Activated T-helper 1 cell treated with anti-CD3 and anti-CD28 coated beads, Interleukin-12 subunit alpha, Interleukin-12 subunit beta, Interleukin-2, Interleukin-4 antibody, amounts not matched to agents 30 ng/mL and 10 ng/mL and 1 ng/mL, durations not matched to agents 14 hours and 24 hours and 36 hours (primary cell): Measurements from ENCODE around the gene GABRG3. TPM values are rescaled to one million over a fixed set of nuclear protein-coding genes. Genes with fewer than 3 reads are reported as not detected.

ENCODE experiments used
- DNase-seq: peaks from one replicate; pipeline ENCODE4 v3.0.0; 2021; ENCODE audit warnings: low spot score
- H3K27ac Mint-ChIP-seq: one replicate; pipeline ENCODE4 v1.8.0; 2021; ENCODE audit warnings: mild to moderate bottlenecking, mixed read lengths
- H3K27me3 Mint-ChIP-seq: one replicate; pipeline ENCODE4 v1.8.0; 2022; ENCODE audit warnings: mild to moderate bottlenecking, moderate library complexity, mixed read lengths; ENCODE audit not compliant: insufficient read depth
- H3K36me3 Mint-ChIP-seq: one replicate; pipeline ENCODE4 v1.8.0; 2021; ENCODE audit warnings: low read depth, mixed read lengths
- H3K4me1 Mint-ChIP-seq: one replicate; pipeline ENCODE4 v1.8.0; 2021; ENCODE audit warnings: low read depth, mixed read lengths
- H3K4me3 Mint-ChIP-seq: one replicate; pipeline ENCODE4 v1.8.0; 2021; ENCODE audit warnings: mild to moderate bottlenecking, moderate library complexity, mixed read lengths
- H3K9me3 Mint-ChIP-seq: one replicate; pipeline ENCODE4 v1.8.0; 2021; ENCODE audit warnings: mixed read lengths
- intact Hi-C: fragments of 100-400 bp; cut with micrococcal nuclease; formaldehyde crosslinking; loops from one replicate; pipeline ENCODE4 v1.15.1; 2024
- total RNA-seq: library from RNA; stranded (reverse); gene quantifications from 2 replicates; pipeline ENCODE4 v1.2.3, GENCODE V29; 2022

Gene GABRG3
- total RNA-seq, 1 donor from 2014 or later = not detected

DNA sequence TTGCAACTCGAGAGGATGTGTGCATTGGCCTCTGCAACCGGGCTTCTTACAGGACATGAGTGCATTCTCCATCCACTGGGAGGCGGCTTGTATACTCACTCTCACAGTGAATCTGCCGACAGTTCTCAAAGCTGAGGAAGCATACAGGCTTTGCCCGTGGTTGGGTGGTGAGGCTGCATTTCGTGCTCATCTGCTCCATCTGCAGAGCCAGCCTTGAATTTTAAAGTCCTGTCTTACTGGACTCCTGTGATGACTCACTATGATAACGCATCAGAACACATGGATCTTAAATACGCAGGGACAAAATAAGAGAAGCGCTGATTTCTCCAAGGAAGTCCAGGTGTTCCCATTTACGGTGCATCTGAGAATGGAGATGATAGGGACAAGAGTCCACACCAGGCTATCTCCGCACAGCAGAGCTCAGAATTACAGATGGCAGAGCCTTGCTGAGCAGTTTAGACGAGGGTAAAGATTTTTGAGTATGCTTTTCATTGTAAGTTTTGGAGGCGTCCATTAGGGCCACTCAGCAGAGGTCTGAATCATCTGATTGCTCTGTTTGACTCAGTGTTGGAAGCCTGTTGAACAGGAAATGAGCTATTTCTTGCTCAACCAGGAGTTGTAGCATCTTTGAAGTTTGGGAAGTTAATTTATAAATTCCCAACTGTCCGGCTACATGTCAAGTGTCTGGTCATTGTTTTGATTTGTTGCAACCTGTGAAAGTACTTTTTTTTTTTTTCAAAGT is 87.1 kb downstream of the GABRG3 start:
- Mint-ChIP-seq H3K9me3 (peaks cover 6% of the 10 kb centered on the region), H3K27ac (no peak overlapping the region), H3K36me3 (no peaks in the 10 kb centered on the region), H3K27me3 (no peaks in the 10 kb centered on the region), H3K4me1 (no peaks in the 10 kb centered on the region), H3K4me3 (no peak overlapping the region)
- DNase-seq = no peak
- intact Hi-C loops = no loop called here

GRCh38 chr15:27058939-27059338 is 88.0 kb downstream of the GABRG3 start:
- Mint-ChIP-seq H3K9me3 (peaks cover 14% of the 10 kb centered on the region), H3K27me3 (no peaks in the 10 kb centered on the region), H3K4me1 (no peaks in the 10 kb centered on the region), H3K4me3 (no peak overlapping the region), H3K36me3 (no peaks in the 10 kb centered on the region), H3K27ac (no peak overlapping the region)
- DNase-seq = no peak
- intact Hi-C loops = no loop called here

DNA sequence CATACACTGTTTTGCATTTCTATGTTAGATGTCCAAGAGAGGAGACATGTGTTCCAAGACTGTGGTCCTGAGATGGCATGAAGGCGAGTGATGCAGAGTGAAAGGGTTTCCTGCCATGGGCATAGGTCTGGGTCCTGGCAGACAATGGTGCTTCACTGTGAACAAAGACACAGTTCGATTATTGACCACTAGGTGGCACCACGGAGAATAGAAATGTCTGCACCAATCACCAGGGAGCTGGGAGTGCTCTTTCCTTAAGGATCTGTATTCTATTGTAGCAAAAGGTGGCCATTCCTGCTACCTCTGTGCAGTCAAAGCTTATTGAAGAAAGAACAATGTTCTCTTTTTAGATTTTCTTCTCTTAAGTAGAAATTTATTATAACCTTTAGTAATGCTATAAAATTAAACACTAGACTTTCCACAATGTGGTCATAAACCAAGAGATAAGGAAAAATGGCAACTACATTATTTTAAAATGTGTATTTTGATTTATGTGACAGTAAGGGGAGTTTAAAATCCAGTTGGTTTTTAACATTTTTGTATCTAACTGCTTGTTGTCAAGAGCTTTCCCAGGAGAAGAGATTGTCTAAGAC is 88.7 kb downstream of the GABRG3 start:
- H3K27me3 Mint-ChIP-seq = no peaks in the 10 kb centered on the region
- no peak for DNase-seq
- H3K27ac Mint-ChIP-seq = no peak overlapping the region
- H3K36me3 Mint-ChIP-seq = no peaks in the 10 kb centered on the region
- H3K9me3 Mint-ChIP-seq = peaks cover 14% of the 10 kb centered on the region
- H3K4me3 Mint-ChIP-seq = no peak overlapping the region
- H3K4me1 Mint-ChIP-seq = no peaks in the 10 kb centered on the region
- intact Hi-C loops = no loop called here

- Mint-ChIP-seq H3K27ac (no peak overlapping the region), H3K4me1 (no peaks in the 10 kb centered on the region), H3K9me3 (peaks cover 20% of the 10 kb centered on the region)
These were observed 90.8 kb downstream of the GABRG3 start for GRCh38 chr15:27061739-27062138.

DNA sequence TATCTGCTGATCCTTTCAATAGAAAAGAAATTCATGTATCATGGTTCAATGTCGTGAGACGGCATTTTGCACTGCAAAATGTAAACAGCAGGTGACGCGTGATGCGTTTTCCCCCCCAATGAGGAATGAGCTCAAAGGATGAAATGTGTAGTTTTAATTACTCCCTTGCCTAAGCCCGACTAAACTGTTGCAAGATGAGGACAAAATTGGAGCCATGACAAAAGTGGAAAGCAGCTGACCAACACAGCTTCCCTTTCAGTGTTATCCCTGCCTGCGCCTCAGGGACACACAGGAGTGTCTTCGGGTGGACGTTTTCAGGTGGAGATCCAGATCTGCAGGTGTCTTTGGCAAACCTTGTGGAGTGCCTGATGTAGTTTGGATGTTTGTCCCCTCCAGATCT is 92.0 kb downstream of the GABRG3 start:
- Mint-ChIP-seq H3K4me1 (no peaks in the 10 kb centered on the region), H3K36me3 (no peaks in the 10 kb centered on the region), H3K4me3 (no peak overlapping the region), H3K27ac (no peak overlapping the region), H3K27me3 (no peaks in the 10 kb centered on the region), H3K9me3 (peaks cover 24% of the 10 kb centered on the region)
- intact Hi-C loops = no loop called here
- no peak for DNase-seq

More at GRCh38 chr15:27061739-27062138, 90.8 kb downstream of the GABRG3 start:
- Mint-ChIP-seq H3K36me3 (no peaks in the 10 kb centered on the region), H3K27me3 (no peaks in the 10 kb centered on the region), H3K4me3 (no peak overlapping the region)
- DNase-seq = no peak
- intact Hi-C loops = no loop called here

DNA sequence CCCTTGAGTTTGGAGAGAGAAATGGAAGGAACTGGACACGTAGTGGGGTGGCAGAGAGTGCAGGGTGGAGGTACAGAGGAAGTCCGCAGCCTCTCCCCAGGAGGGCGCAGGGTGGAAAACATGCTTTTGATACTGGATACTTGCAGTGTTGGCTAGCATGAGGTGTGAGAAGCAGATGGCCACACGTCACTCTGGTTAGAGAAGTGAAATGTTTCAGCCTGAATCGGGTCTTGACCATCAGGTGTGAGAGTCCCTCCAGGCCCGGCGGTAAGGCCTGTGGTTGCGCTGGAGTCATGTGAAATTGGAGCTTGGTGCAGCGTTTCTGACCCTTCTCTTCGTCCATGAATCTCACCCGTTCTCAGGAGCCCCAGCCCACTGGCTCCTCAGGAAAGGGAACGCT is 93.1 kb downstream of the GABRG3 start:
- no peaks in the 10 kb centered on the region for H3K36me3 Mint-ChIP-seq
- H3K27me3 Mint-ChIP-seq = no peaks in the 10 kb centered on the region
- no peak overlapping the region for H3K27ac Mint-ChIP-seq
- no peak overlapping the region for H3K4me3 Mint-ChIP-seq
- no peak for DNase-seq
- intact Hi-C loops = no loop called here
- H3K4me1 Mint-ChIP-seq = no peaks in the 10 kb centered on the region
- H3K9me3 Mint-ChIP-seq = peaks cover 33% of the 10 kb centered on the region

DNA sequence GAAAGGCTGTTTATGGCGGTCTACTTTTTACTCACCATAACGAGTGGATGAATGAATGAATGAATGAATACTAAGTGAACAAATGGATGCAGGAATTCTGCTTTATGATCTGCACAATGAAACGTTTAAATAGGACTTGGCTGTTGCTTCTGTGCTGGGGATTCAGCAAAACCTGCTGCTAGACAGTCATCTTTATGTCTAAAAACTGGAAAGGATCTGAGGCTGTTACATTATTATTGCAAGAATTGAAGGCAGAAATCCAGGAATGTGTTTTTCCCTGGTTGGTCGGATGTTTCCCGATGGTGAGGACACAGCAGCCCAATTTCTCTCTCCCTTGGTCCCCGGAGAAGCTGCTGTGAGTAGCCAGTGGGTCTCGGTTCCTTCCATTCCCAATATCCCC is 94.2 kb downstream of the GABRG3 start:
- H3K4me3 Mint-ChIP-seq = no peak overlapping the region
- no peaks in the 10 kb centered on the region for H3K4me1 Mint-ChIP-seq
- no peak for DNase-seq
- H3K36me3 Mint-ChIP-seq = no peaks in the 10 kb centered on the region
- H3K27ac Mint-ChIP-seq = no peak overlapping the region
- no peaks in the 10 kb centered on the region for H3K27me3 Mint-ChIP-seq
- peaks cover 37% of the 10 kb centered on the region for H3K9me3 Mint-ChIP-seq
- intact Hi-C loops = no loop called here

DNA sequence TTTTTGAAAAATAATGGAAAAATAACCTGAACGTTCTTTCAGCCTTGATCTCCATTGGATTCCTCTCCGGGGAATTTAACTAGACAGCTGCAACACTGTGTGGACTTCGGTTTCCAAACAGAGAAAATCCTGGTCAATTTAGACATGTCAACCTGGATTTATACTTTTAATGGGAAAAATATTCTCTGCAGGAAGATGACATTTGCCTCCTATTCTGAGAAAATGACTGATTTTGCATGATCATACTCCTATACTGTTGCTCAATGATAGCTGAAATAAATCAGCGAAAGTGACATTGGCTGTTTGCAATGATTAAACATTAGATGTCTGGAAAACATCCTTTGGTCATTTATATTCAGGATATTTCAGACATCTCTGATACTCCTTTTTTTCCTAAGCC is 94.8 kb downstream of the GABRG3 start:
- no peaks in the 10 kb centered on the region for H3K4me1 Mint-ChIP-seq
- intact Hi-C loops = no loop called here
- H3K27me3 Mint-ChIP-seq = no peaks in the 10 kb centered on the region
- no peak overlapping the region for H3K27ac Mint-ChIP-seq
- H3K9me3 Mint-ChIP-seq = peaks cover 38% of the 10 kb centered on the region
- H3K36me3 Mint-ChIP-seq = no peaks in the 10 kb centered on the region
- H3K4me3 Mint-ChIP-seq = no peak overlapping the region
- no peak for DNase-seq

GRCh38 chr15:27066446-27066845 is 95.5 kb downstream of the GABRG3 start:
- no peaks in the 10 kb centered on the region for H3K36me3 Mint-ChIP-seq
- H3K9me3 Mint-ChIP-seq = peaks cover 42% of the 10 kb centered on the region
- no peak overlapping the region for H3K4me3 Mint-ChIP-seq
- H3K27ac Mint-ChIP-seq = no peak overlapping the region
- intact Hi-C loops = no loop called here
- DNase-seq = no peak
- H3K27me3 Mint-ChIP-seq = no peaks in the 10 kb centered on the region
- H3K4me1 Mint-ChIP-seq = no peaks in the 10 kb centered on the region

DNA sequence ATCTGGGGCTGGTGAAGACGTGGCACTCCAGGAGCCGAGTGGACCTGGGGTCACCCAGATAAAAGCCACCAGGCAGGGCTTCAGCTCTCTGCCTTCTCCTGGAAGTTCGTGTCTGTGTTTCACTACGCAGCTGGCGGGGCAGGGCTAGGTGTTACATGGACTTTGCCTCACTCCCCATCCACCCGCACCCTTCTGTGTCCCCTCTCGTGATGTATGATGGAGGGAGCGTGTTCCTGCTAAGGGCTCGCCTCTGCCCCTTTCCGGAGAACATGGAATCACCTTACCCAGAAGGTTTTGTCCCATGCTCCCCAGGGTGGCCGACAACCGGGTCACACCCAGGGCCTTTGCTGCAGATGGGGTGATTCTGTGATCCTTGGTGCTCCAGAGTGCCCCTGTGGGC is 96.2 kb downstream of the GABRG3 start:
- DNase-seq = no peak
- Mint-ChIP-seq H3K9me3 (peaks cover 49% of the 10 kb centered on the region), H3K36me3 (no peaks in the 10 kb centered on the region), H3K4me1 (no peaks in the 10 kb centered on the region), H3K27ac (no peak overlapping the region), H3K4me3 (no peak overlapping the region), H3K27me3 (no peaks in the 10 kb centered on the region)
- intact Hi-C loops = no loop called here

DNA sequence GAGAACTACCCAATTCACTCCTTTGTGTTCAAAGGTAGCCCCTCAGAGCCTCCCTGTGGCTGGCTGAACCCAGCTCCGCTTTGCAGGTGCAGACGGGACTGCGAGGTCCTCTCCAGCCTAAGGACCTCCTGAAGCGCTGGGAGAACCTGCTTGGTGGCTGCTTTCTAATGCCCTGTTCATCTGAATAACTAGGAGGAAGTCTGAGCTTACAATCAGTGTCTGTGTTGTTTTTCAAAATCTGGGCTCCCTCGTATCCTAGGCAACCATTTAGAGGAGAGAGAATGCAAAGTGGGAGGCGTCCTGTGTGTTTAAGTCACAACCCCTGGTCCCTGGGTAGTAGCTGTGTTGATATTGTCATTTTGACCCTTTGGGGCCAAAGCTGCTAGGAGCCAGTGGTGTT is 99.9 kb downstream of the GABRG3 start:
- no peaks in the 10 kb centered on the region for H3K36me3 Mint-ChIP-seq
- no peaks in the 10 kb centered on the region for H3K27me3 Mint-ChIP-seq
- H3K27ac Mint-ChIP-seq = no peak overlapping the region
- no peak overlapping the region for H3K4me3 Mint-ChIP-seq
- peaks cover 43% of the 10 kb centered on the region for H3K9me3 Mint-ChIP-seq
- no peak for DNase-seq
- intact Hi-C loops = no loop called here
- no peaks in the 10 kb centered on the region for H3K4me1 Mint-ChIP-seq

DNA sequence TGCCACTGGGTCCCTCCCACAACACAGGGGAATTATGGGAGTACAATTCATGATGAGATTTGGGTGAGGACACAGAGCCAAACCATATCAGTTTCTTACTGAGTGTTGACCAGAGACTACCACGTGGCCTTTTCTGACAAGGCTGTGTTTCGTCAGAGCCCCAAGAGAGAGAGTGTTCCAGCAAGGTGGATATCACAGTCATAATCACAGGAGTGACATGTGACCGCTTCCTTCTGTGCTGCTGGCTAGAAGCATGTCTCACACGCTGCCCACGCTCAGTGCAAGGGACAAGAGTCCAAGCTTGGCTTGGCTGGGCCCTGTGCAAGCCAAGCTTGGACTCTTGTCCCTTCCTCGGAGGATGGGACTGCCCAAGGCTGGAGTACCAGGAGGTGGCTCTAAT is 103.2 kb downstream of the GABRG3 start:
- no peak for DNase-seq
- Mint-ChIP-seq H3K36me3 (no peaks in the 10 kb centered on the region), H3K27ac (no peak overlapping the region), H3K4me1 (no peaks in the 10 kb centered on the region), H3K9me3 (peaks cover 34% of the 10 kb centered on the region), H3K4me3 (no peak overlapping the region), H3K27me3 (no peaks in the 10 kb centered on the region)
- intact Hi-C loops = no loop called here

- H3K4me3 Mint-ChIP-seq = no peak overlapping the region
- DNase-seq = no peak
- no peaks in the 10 kb centered on the region for H3K27me3 Mint-ChIP-seq
These were observed 106.8 kb downstream of the GABRG3 start for GRCh38 chr15:27077790-27078189.

More at GRCh38 chr15:27077790-27078189, 106.8 kb downstream of the GABRG3 start:
- peaks cover 17% of the 10 kb centered on the region for H3K9me3 Mint-ChIP-seq
- no peak overlapping the region for H3K27ac Mint-ChIP-seq
- no peaks in the 10 kb centered on the region for H3K4me1 Mint-ChIP-seq
- no peaks in the 10 kb centered on the region for H3K36me3 Mint-ChIP-seq
- intact Hi-C loops = no loop called here
